Neural progenitor cell (in vitro differentiated cells): ENCODE measurements around the gene HIF1AN.

ENCODE experiments used
- CTCF ChIP-seq: fragments of 200-600 bp; sonication (generic); IDR thresholded peaks from 2 replicates; pipeline ENCODE4 v1.5.1; 2017; ENCODE audit warnings: antibody characterized with exemption, mild to moderate bottlenecking
- EZH2 ChIP-seq: fragments of 200-600 bp; sonication (generic); IDR thresholded peaks from 2 replicates; pipeline ENCODE4 v1.6.1; 2017; ENCODE audit warnings: antibody characterized with exemption, mild to moderate bottlenecking, moderate library complexity
- EZH2phosphoT487 ChIP-seq: fragments of 200-600 bp; sonication (generic); IDR thresholded peaks from 2 replicates; pipeline ENCODE4 v1.6.1; 2017; ENCODE audit warnings: antibody characterized with exemption

DNA sequence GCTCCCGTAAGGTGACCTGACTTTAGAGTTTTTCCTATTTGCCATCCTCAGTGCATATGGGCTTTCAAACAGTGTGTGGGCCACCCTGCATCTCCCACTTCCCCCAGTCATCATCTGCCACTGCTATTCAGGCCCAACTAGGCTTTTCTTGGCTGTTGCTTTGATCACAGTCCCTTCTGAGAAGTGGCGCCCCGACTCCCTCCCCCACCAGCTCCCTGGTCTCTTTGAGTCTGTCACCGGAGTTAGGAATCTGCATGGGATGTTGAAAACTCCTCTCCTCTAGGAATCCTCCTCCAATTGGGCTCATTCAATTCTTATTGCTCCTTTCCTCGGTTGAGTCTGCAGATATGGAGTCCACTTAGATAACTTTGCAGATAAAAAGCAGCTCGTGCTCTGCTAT is 32.1 kb downstream of the HIF1AN start:
- TF ChIP-seq CTCF (no peak), EZH2 (no peak), EZH2phosphoT487 (no peak)
